ENCODE data around the gene CRTC1.

DNA sequence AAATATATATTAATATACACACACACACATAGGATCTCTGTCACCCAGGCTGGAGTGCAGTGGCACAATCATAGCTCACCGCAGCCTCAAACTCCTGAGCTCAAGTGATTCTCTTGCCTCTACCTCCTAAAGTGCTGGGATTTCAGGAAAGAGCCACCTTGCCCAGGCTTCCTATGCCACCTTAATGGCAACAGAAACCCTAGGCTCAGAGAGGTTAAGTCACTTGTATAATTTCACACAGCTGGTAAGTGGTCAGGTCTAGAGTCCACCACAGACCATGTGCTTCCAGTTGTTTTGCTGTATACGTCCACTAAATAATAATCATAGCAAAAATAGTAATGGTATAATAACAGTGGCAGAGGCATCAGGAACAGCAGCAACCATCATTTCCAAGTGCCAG is 147.0 kb downstream of the CRTC1 start:
- TF ChIP-seq, protein P1, sequence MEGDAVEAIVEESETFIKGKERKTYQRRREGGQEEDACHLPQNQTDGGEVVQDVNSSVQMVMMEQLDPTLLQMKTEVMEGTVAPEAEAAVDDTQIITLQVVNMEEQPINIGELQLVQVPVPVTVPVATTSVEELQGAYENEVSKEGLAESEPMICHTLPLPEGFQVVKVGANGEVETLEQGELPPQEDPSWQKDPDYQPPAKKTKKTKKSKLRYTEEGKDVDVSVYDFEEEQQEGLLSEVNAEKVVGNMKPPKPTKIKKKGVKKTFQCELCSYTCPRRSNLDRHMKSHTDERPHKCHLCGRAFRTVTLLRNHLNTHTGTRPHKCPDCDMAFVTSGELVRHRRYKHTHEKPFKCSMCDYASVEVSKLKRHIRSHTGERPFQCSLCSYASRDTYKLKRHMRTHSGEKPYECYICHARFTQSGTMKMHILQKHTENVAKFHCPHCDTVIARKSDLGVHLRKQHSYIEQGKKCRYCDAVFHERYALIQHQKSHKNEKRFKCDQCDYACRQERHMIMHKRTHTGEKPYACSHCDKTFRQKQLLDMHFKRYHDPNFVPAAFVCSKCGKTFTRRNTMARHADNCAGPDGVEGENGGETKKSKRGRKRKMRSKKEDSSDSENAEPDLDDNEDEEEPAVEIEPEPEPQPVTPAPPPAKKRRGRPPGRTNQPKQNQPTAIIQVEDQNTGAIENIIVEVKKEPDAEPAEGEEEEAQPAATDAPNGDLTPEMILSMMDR (IDR thresholded peaks at IDR 0.05): no peak
- TF ChIP-seq, protein P2, sequence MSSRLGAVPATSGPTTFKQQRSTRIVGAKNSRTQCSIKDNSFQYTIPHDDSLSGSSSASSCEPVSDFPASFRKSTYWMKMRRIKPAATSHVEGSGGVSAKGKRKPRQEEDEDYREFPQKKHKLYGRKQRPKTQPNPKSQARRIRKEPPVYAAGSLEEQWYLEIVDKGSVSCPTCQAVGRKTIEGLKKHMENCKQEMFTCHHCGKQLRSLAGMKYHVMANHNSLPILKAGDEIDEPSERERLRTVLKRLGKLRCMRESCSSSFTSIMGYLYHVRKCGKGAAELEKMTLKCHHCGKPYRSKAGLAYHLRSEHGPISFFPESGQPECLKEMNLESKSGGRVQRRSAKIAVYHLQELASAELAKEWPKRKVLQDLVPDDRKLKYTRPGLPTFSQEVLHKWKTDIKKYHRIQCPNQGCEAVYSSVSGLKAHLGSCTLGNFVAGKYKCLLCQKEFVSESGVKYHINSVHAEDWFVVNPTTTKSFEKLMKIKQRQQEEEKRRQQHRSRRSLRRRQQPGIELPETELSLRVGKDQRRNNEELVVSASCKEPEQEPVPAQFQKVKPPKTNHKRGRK (CRISPR knock-in tag; IDR thresholded peaks at IDR 0.05; ENCODE audit: borderline replicate concordance): no peak
- TF ChIP-seq FOXJ3 (CRISPR knock-in tag; IDR thresholded peaks at IDR 0.05; ENCODE audit: borderline replicate concordance): no peak
